ENCODE measurements around the gene ARVCF.

DNA sequence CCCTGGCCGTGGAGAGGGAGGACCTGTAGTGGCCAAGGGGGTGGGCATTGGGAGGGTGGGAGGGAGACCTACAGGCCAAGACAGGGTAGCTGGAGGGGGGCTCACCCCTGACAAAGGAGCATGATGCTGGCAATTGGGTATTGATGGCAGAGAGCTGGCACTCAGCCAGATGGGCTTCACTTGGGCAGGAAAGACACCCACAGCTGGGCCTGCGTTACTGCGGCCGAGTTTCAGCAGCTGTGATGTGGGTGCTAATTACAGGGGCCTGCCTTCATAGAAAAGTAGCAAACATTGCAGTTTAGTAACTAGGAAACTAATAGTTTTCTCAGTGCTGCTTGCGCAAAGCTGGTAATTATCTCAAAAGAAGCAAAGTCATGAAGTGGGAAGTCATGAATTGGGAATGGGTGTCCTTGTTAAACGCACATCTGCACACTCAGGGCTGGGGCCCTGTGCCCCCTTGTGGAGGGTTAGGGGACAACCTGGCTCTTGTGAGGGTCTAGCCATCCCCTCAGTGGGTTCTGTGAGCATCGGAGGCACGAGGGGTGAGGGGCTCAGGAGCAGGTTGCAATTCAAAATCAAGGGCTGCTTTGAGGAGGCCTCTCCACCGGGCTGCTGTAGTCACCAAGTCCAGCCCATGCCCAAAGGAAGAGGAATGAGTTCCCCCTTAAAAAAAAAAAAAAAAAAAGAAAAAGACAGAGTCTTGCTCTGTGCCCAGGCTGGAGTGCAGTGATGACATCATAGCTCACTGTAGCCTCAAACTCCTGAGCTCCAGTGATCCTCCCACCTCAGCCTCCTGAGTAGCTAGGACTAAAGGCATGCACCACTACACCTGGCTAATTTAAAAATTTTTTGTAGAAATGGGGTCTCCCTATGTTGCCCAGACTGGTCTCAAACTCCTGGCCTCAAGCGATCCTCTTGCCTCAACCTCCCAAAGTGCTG, 50.6 kb downstream of the ARVCF start:
- TF ChIP-seq POLR2A (IDR thresholded peaks at IDR 0.05), result no peak
- TF ChIP-seq, protein P1, sequence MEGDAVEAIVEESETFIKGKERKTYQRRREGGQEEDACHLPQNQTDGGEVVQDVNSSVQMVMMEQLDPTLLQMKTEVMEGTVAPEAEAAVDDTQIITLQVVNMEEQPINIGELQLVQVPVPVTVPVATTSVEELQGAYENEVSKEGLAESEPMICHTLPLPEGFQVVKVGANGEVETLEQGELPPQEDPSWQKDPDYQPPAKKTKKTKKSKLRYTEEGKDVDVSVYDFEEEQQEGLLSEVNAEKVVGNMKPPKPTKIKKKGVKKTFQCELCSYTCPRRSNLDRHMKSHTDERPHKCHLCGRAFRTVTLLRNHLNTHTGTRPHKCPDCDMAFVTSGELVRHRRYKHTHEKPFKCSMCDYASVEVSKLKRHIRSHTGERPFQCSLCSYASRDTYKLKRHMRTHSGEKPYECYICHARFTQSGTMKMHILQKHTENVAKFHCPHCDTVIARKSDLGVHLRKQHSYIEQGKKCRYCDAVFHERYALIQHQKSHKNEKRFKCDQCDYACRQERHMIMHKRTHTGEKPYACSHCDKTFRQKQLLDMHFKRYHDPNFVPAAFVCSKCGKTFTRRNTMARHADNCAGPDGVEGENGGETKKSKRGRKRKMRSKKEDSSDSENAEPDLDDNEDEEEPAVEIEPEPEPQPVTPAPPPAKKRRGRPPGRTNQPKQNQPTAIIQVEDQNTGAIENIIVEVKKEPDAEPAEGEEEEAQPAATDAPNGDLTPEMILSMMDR (IDR thresholded peaks at IDR 0.05), result peak in 3 of 6 experiments; percentile 4 to 12 (median 12)
